Panc1 (cell line): ENCODE data around the gene IFNA13. TPM values are rescaled to one million over a fixed set of nuclear protein-coding genes. Genes with fewer than 3 reads are reported as not detected.
"Not testable (repeated sequence)": the region's sequence is repeated elsewhere in the genome, so short reads cannot be mapped to it uniquely, and the experiment has no call there.

Experiments used
- ATAC-seq: fragments of 200-7000 bp; cut with Tn5 transposase; 2 replicates; pipeline ENCODE4 v1.9.1; 2020; ENCODE audit warnings: mild to moderate bottlenecking, moderate library complexity
- BruUV-seq: library from RNA; stranded (reverse); fragments of 400-500 nt; replicated peaks from 2 replicates; lab custom pipeline; 2021; lab: Mats Ljungman, UMichigan
- CTCF ChIA-PET: fragments of 300-600 bp; sonication (Branson Sonifier 250); formaldehyde crosslinking; loops from one replicate; lab custom pipeline; 2022; ENCODE audit warnings: antibody characterized with exemption; lab: Charles Lee
- POLR2A ChIA-PET: fragments of 300-600 bp; sonication (Branson Sonifier 250); formaldehyde crosslinking; loops from one replicate; lab custom pipeline; 2022; ENCODE audit warnings: antibody characterized with exemption; lab: Charles Lee
- DNase-seq: peaks from one replicate; pipeline ENCODE4 v3.0.0-alpha.2; 2010; ENCODE audit warnings: low read depth, low spot score
- H3K27ac ChIP-seq: 2 replicates; pipeline ENCODE4 v1.5.1; 2011; ENCODE audit warnings: mild to moderate bottlenecking, low read length, inconsistent platforms
- H3K27me3 ChIP-seq: fragments of 200-500 bp; sonication (Bioruptor generic); 2 replicates; pipeline ENCODE4 v1.6.0; 2014; ENCODE audit warnings: low read length, inconsistent platforms; ENCODE audit not compliant: control insufficient read depth, insufficient read depth
- H3K36me3 ChIP-seq: fragments of 200-500 bp; sonication (Bioruptor generic); 2 replicates; pipeline ENCODE4 v1.5.1; 2014; ENCODE audit warnings: inconsistent platforms, mild to moderate bottlenecking, low read length, moderate library complexity; ENCODE audit not compliant: control insufficient read depth, insufficient read depth
- H3K4me1 ChIP-seq: 2 replicates; pipeline ENCODE4 v1.5.1; 2011; ENCODE audit warnings: inconsistent platforms, mild to moderate bottlenecking, low read length, moderate library complexity; ENCODE audit not compliant: control insufficient read depth, insufficient read depth
- H3K4me3 ChIP-seq, 2 experiments: 2 replicates each; pipeline ENCODE4 v1.5.1; 2011 to 2012; ENCODE audit warnings: low read depth in 2 of 2, low read length in 2 of 2, mild to moderate bottlenecking in 2 of 2, inconsistent platforms in 1 of 2, moderate library complexity in 1 of 2
- H3K9me3 ChIP-seq: fragments of 200-500 bp; sonication (Bioruptor generic); 2 replicates; pipeline ENCODE4 v1.5.1; 2014; ENCODE audit warnings: low read depth, mild to moderate bottlenecking, inconsistent platforms, low read length, moderate library complexity; ENCODE audit not compliant: control insufficient read depth, insufficient read depth
- POLR2AphosphoS5 ChIP-seq: IDR thresholded peaks from 2 replicates; pipeline ENCODE4 v1.6.1; 2012; ENCODE audit warnings: mild to moderate bottlenecking, low read depth, low read length, moderate library complexity
- REST ChIP-seq, 2 experiments: IDR thresholded peaks; 2 replicates each; pipeline ENCODE4 v1.6.1; 2011 to 2012; ENCODE audit warnings: low read depth in 2 of 2, control low read depth in 1 of 2, low read length in 1 of 2, mild to moderate bottlenecking in 1 of 2, moderate library complexity in 1 of 2; ENCODE audit not compliant: insufficient read depth in 1 of 2
- SIN3A ChIP-seq: IDR thresholded peaks from 2 replicates; pipeline ENCODE4 v1.6.1; 2012; ENCODE audit warnings: low read depth, mild to moderate bottlenecking, low read length, moderate library complexity, borderline replicate concordance; ENCODE audit not compliant: insufficient read depth
- TCF7L2 ChIP-seq: IDR thresholded peaks from 2 replicates; pipeline ENCODE4 v1.6.1; 2011; ENCODE audit warnings: mild to moderate bottlenecking, low read depth, low read length, inconsistent platforms
- in situ Hi-C: cut with HindIII; loops from 2 replicates; pipeline ENCODE4 v1.10.0; 2016; ENCODE audit warnings: low sequenced_read_pairs, low pct_unique_long_range_greater_than_20kb
- intact Hi-C: fragments of 100-400 bp; cut with micrococcal nuclease; formaldehyde crosslinking; loops from one replicate; pipeline ENCODE4 v1.10.0; 2022; ENCODE audit not compliant: unreplicated experiment
- total RNA-seq: library from RNA; stranded (reverse); gene quantifications from one replicate; pipeline ENCODE4 v1.2.1, GENCODE V29; 2021; ENCODE audit not compliant: unreplicated experiment
- TF ChIP-seq, protein P1 (sequence below): fragments of 450-650 bp; IDR thresholded peaks from 2 replicates; pipeline ENCODE4 v1.5.1; 2017; ENCODE audit warnings: mild to moderate bottlenecking

The IFNA13 gene
- total RNA-seq, 1 experiment from 2014 or later = not detected

GRCh38 chr9:21383627-21384026 is 15.8 kb upstream of the IFNA13 start:
- POLR2A ChIA-PET = no interaction called here

DNA sequence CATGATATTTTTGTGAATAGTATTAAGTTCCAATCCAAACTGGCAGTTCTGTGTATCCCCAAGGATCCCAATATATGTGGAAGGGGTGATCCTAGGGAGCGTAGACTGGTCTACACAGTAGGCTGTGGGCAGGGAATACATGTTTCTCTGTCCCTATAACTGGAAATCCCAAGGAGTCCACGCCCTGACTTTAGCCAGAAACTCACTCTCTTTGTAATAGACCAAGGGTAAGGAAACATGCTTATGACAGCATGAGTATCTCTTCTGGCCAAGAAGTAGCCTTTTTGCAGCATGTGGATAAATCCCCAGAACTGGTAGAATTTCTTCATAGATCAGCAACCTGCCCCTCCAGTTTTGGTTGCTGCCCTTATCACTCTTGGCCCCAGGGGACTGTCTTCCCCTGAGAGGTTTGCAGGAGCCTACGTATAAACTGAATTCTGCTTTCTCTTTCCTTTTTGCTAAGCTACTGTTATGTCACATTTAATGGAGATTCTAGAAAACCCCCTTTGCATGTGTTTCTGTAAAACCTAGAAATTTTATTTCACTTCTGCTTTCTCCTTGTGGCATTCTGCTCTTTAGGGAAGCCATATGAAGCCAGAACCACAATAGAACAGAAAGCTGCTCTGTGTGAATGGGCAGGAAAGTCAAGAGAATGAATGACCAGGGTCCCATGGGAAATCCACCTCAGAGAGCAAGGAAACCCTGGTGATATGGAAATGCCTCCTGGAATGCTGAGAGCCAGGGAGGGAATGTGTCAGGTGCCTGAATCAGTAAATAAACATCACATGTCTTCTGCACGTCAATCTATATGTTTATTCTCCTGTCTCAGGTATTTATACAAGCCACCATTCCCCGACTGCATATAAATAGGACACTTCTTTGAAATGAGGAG is 13.8 kb upstream of the IFNA13 start:
- BruUV-seq = no TSS peak
- intact Hi-C loops (no loop called here), in situ Hi-C loops (no loop called here)
- H3K36me3 ChIP-seq = no peaks in the 10 kb centered on the region
- peak; percentile 30 for ATAC-seq
- ChIA-PET POLR2A (no interaction called here), CTCF (no interaction called here)
- DNase-seq = no peak
- TF ChIP-seq TCF7L2 = no peak
- no peak for TF ChIP-seq REST (IDR thresholded peaks at IDR 0.05; ENCODE audit: insufficient read depth in 1 of 2, low read depth in 2 of 2, low read length in 1 of 2)
- TF ChIP-seq SIN3A = no peak
- no peak for TF ChIP-seq POLR2AphosphoS5
- TF ChIP-seq, protein P1, sequence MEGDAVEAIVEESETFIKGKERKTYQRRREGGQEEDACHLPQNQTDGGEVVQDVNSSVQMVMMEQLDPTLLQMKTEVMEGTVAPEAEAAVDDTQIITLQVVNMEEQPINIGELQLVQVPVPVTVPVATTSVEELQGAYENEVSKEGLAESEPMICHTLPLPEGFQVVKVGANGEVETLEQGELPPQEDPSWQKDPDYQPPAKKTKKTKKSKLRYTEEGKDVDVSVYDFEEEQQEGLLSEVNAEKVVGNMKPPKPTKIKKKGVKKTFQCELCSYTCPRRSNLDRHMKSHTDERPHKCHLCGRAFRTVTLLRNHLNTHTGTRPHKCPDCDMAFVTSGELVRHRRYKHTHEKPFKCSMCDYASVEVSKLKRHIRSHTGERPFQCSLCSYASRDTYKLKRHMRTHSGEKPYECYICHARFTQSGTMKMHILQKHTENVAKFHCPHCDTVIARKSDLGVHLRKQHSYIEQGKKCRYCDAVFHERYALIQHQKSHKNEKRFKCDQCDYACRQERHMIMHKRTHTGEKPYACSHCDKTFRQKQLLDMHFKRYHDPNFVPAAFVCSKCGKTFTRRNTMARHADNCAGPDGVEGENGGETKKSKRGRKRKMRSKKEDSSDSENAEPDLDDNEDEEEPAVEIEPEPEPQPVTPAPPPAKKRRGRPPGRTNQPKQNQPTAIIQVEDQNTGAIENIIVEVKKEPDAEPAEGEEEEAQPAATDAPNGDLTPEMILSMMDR = no peak
- no peaks in the 10 kb centered on the region for H3K9me3 ChIP-seq
- H3K27me3 ChIP-seq = no peaks in the 10 kb centered on the region
- no peak overlapping the region for H3K27ac ChIP-seq
- no peaks in the 10 kb centered on the region for H3K4me1 ChIP-seq
- no peak overlapping the region for H3K4me3 ChIP-seq

More at GRCh38 chr9:21383627-21384026, 15.8 kb upstream of the IFNA13 start:
- BruUV-seq = no TSS peak
- H3K4me3 ChIP-seq = no peak overlapping the region
- no peaks in the 10 kb centered on the region for H3K27me3 ChIP-seq
- no peaks in the 10 kb centered on the region for H3K9me3 ChIP-seq
- H3K27ac ChIP-seq = no peak overlapping the region
- H3K4me1 ChIP-seq = no peaks in the 10 kb centered on the region
- CTCF ChIA-PET = no interaction called here
- DNase-seq (no peak), ATAC-seq (no peak)
- no peaks in the 10 kb centered on the region for H3K36me3 ChIP-seq
- TF ChIP-seq TCF7L2 (no peak), SIN3A (no peak), REST (IDR thresholded peaks at IDR 0.05; ENCODE audit: insufficient read depth in 1 of 2, low read depth in 2 of 2, low read length in 1 of 2) (no peak), POLR2AphosphoS5 (no peak)
- TF ChIP-seq, protein P1 = no peak
- in situ Hi-C loops (no loop called here), intact Hi-C loops (no loop called here)

GRCh38 chr9:21371467-21371866 is 3.6 kb upstream of the IFNA13 start:
- DNase-seq, H3K9me3 ChIP-seq, H3K36me3 ChIP-seq, ATAC-seq, BruUV-seq, intact Hi-C loops, in situ Hi-C loops, POLR2A ChIA-PET, H3K27ac ChIP-seq, H3K4me3 ChIP-seq, H3K27me3 ChIP-seq, H3K4me1 ChIP-seq: not testable (repeated sequence)
- CTCF ChIA-PET = interaction anchor here (0.6 kb wide), 1 partner anchor 108 kb away, joined by 3 read pairs; no protein-coding TSS in a partner anchor
